GM23338 (cell line): Measurements from ENCODE around the gene ACTG1. TPM values are rescaled to one million over a fixed set of nuclear protein-coding genes. Genes with fewer than 3 reads are reported as not detected.

Experiments used
- ATAC-seq: fragments of 200-7000 bp; cut with Tn5 transposase; 3 replicates; pipeline ENCODE4 v1.9.1; 2020
- DNase-seq: peaks from one replicate; pipeline ENCODE4 v3.0.0-alpha.2; 2015; ENCODE audit warnings: low spot score
- H2AFZ ChIP-seq: fragments of 200-600 bp; sonication (generic); 2 replicates; pipeline ENCODE4 v1.8.0; 2016; ENCODE audit warnings: antibody characterized with exemption, mild to moderate bottlenecking, moderate library complexity
- H3F3A ChIP-seq: fragments of 200-600 bp; sonication (generic); replicated peaks from 2 replicates; pipeline ENCODE4 v1.8.0; 2017; ENCODE audit warnings: antibody characterized with exemption, mixed run types, low read depth
- H3K27ac ChIP-seq: fragments of 200-600 bp; sonication (generic); 2 replicates; pipeline ENCODE4 v1.6.1; 2016; ENCODE audit warnings: low read depth
- H3K27me3 ChIP-seq: fragments of 200-600 bp; sonication (generic); 2 replicates; pipeline ENCODE4 v1.8.0; 2016; ENCODE audit warnings: mild to moderate bottlenecking, mixed run types, moderate library complexity; ENCODE audit not compliant: insufficient read depth
- H3K36me3 ChIP-seq: fragments of 200-600 bp; sonication (generic); 2 replicates; pipeline ENCODE4 v1.8.0; 2016; ENCODE audit warnings: mild to moderate bottlenecking; ENCODE audit not compliant: insufficient read depth
- H3K4me1 ChIP-seq: fragments of 200-600 bp; sonication (generic); 2 replicates; pipeline ENCODE4 v1.8.0; 2016; ENCODE audit warnings: mild to moderate bottlenecking, moderate library complexity; ENCODE audit not compliant: insufficient read depth
- H3K4me2 ChIP-seq: fragments of 200-600 bp; sonication (generic); 2 replicates; pipeline ENCODE4 v1.7.1; 2017; ENCODE audit warnings: mixed run types
- H3K4me3 ChIP-seq: fragments of 200-600 bp; sonication (generic); 2 replicates; pipeline ENCODE4 v1.6.1; 2016; ENCODE audit warnings: mixed run types
- H3K79me2 ChIP-seq: fragments of 200-600 bp; sonication (generic); replicated peaks from 2 replicates; pipeline ENCODE4 v1.8.0; 2017; ENCODE audit warnings: mild to moderate bottlenecking; ENCODE audit not compliant: insufficient read depth
- H3K9me2 ChIP-seq: fragments of 200-600 bp; sonication (generic); 2 replicates; pipeline ENCODE4 v1.8.0; 2017; ENCODE audit not compliant: insufficient read depth
- H4K20me1 ChIP-seq: fragments of 200-600 bp; sonication (generic); replicated peaks from 2 replicates; pipeline ENCODE4 v1.8.0; 2017; ENCODE audit warnings: mild to moderate bottlenecking; ENCODE audit not compliant: insufficient read depth
- H3K27ac Mint-ChIP-seq: 2 replicates; pipeline ENCODE4 v1.8.0; 2020; ENCODE audit warnings: inconsistent platforms, mild to moderate bottlenecking, moderate library complexity, mixed read lengths
- H3K27me3 Mint-ChIP-seq: 3 replicates; pipeline ENCODE4 v1.8.0; 2022; ENCODE audit warnings: low read depth, mild to moderate bottlenecking, moderate library complexity, mixed read lengths, inconsistent platforms; ENCODE audit not compliant: insufficient read depth, poor library complexity
- H3K36me3 Mint-ChIP-seq: 3 replicates; pipeline ENCODE4 v1.8.0; 2021; ENCODE audit warnings: low read depth, mild to moderate bottlenecking, inconsistent platforms, moderate library complexity, mixed read lengths
- H3K4me1 Mint-ChIP-seq: 3 replicates; pipeline ENCODE4 v1.8.0; 2020; ENCODE audit warnings: mild to moderate bottlenecking, inconsistent platforms, mixed read lengths
- H3K4me3 Mint-ChIP-seq: 3 replicates; pipeline ENCODE4 v1.8.0; 2021; ENCODE audit warnings: moderate library complexity, mild to moderate bottlenecking, inconsistent platforms, mixed read lengths
- H3K9me3 Mint-ChIP-seq: 3 replicates; pipeline ENCODE4 v1.8.0; 2020; ENCODE audit warnings: moderate library complexity, mild to moderate bottlenecking, inconsistent platforms, mixed read lengths
- CREB1 ChIP-seq: fragments of 250-450 bp; sonication (Bioruptor Pico); IDR thresholded peaks from 2 replicates; pipeline ENCODE4 v1.5.0; 2020; ENCODE audit warnings: low read depth, mild to moderate bottlenecking, moderate library complexity
- CTCF ChIP-seq, 2 experiments: fragments of 200-600 bp in 1 of 2; sonication (generic) in 1 of 2; conservative IDR thresholded peaks; 2 replicates each; pipeline versions ENCODE4 v1.5.1 to v1.6.1; 2016 to 2017; ENCODE audit warnings: antibody characterized with exemption in 2 of 2, low read depth in 2 of 2, mild to moderate bottlenecking in 2 of 2, moderate library complexity in 1 of 2
- ETS1 ChIP-seq: IDR thresholded peaks from 2 replicates; pipeline ENCODE4 v1.6.1; 2016; ENCODE audit warnings: antibody characterized with exemption
- EZH2 ChIP-seq: fragments of 200-600 bp; sonication (generic); IDR thresholded peaks from one replicate; pipeline ENCODE4 v1.8.0; 2017; ENCODE audit warnings: antibody characterized with exemption, mild to moderate bottlenecking, low read depth; ENCODE audit not compliant: unreplicated experiment
- JUNB ChIP-seq: IDR thresholded peaks from one replicate; pipeline ENCODE4 v1.6.1; 2016; ENCODE audit warnings: antibody characterized with exemption; ENCODE audit not compliant: unreplicated experiment
- NANOG ChIP-seq: IDR thresholded peaks from 2 replicates; pipeline ENCODE4 v1.6.1; 2016; ENCODE audit warnings: antibody characterized with exemption, borderline replicate concordance
- POLR2AphosphoS5 ChIP-seq: IDR thresholded peaks from 2 replicates; pipeline ENCODE4 v1.6.1; 2016; ENCODE audit warnings: antibody characterized with exemption, low read depth
- REST ChIP-seq: IDR thresholded peaks from one replicate; pipeline ENCODE4 v1.6.1; 2018; ENCODE audit warnings: antibody characterized with exemption; ENCODE audit not compliant: unreplicated experiment
- STAT1 ChIP-seq: IDR thresholded peaks from one replicate; pipeline ENCODE4 v1.6.1; 2016; ENCODE audit warnings: antibody characterized with exemption; ENCODE audit not compliant: unreplicated experiment
- ZNF331 ChIP-seq: fragments of 250-450 bp; sonication (Bioruptor Pico); IDR thresholded peaks from 2 replicates; pipeline ENCODE4 v1.5.0; 2020; ENCODE audit warnings: low read depth, mild to moderate bottlenecking, moderate library complexity
- polyA plus RNA-seq: library from polyadenylated mRNA; unstranded; fragments of >200 nt; fragmentation: Nextera tagmentation; extraction: Ambion mirVana; gene quantifications from 2 replicates; pipeline ENCODE4 v1.2.1, GENCODE V29; 2016
- total RNA-seq: library from RNA; depleted of rRNA; stranded (reverse); fragments of >200 nt; shearing (Covaris generic); gene quantifications from 2 replicates; pipeline ENCODE4 v1.2.3, GENCODE V29; 2014

Gene ACTG1
- total and polyA plus RNA-seq, 2 experiments from 2014 or later, result 1,867 to 4,739 TPM

DNA sequence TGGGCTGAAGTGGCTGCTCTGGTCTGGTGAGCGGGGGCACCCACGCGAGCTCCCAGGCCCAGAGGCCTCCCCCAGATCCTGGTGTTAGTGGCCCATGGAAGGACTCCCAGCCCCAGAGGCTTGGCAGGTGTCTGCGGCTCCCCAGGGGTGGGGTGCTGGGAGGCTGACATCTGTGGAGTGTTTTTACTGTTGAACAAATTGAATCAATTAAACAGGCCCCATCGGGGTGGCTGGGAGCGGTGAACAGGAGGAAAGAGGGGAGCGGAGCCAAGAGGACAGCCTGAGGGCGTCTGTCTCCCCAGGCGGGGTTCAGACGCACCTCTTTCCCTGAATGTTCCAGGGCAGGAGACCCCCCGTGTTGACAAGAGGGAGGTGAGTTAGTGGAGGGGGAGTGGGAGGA, 29.9 kb downstream of the ACTG1 start:
- no peak for ATAC-seq
- H3K9me2 ChIP-seq, result no peaks in the 10 kb centered on the region
- H3F3A ChIP-seq, result no peaks in the 10 kb centered on the region
- peaks cover 53% of the 10 kb centered on the region for H3K27me3 Mint-ChIP-seq
- H3K4me3 Mint-ChIP-seq, result peak overlapping the region; percentile 42; the same call in 1 of the 3 replicates
- peaks cover 3% of the 10 kb centered on the region; the same call in 1 of the 3 replicates for H3K9me3 Mint-ChIP-seq
- no peak for DNase-seq
- H3K4me3 ChIP-seq, result no peak overlapping the region
- no peaks in the 10 kb centered on the region for H3K36me3 ChIP-seq
- H3K27ac ChIP-seq, result no peak overlapping the region
- no peak overlapping the region for H3K27ac Mint-ChIP-seq
- H3K79me2 ChIP-seq, result no peaks in the 10 kb centered on the region
- H3K4me2 ChIP-seq, result no peak overlapping the region
- H3K4me1 Mint-ChIP-seq, result peaks cover 2% of the 10 kb centered on the region; the same call in 1 of the 3 replicates
- TF ChIP-seq ZNF331 (no peak), CTCF (conservative IDR thresholded peaks at IDR 0.05; ENCODE audit: low read depth in 2 of 2) (no peak), STAT1 (no peak)
- peaks cover 63% of the 10 kb centered on the region for H3K27me3 ChIP-seq
- H3K36me3 Mint-ChIP-seq, result no peaks in the 10 kb centered on the region; the same call in 2 of the 3 replicates
- no peak overlapping the region for H2AFZ ChIP-seq
- H3K4me1 ChIP-seq, result no peaks in the 10 kb centered on the region; the same call in 1 of the 2 replicates
- no peaks in the 10 kb centered on the region for H4K20me1 ChIP-seq

DNA sequence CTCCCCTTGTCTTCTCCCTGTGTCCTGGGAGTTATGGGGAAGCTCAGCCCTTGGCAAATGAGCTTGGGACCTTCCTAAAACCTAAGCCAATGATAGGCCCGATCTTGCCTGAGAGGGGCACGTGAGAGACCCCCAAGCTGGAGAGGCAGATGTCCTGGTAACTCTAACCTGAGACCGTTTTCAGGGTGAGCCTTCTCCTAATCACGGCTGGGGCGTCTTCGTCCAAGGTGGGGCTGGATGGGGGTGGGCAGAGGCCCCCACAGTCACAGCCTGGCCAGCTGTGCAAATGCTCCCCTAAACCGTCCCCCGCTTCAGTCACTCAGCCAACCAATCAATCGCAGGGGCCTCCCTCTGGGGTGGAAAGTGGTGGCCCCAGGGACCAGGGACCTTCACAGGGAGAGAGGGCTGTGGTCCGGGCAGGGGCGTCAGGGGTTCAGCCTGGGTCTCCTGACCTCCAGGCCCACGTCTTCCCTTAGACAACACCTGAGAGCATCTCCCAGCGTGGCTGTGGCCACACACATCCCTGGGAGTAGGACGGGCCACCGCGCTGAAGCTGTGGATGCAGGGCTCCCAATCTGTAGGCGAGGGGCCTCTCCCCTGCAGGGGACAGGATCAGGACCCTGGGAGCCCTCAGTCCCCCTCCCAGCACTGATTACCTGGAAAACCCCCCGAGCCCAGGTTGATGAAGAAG, 30.6 kb downstream of the ACTG1 start:
- TF ChIP-seq EZH2 (no peak), STAT1 (no peak), ZNF331 (no peak), JUNB (no peak), REST (no peak), POLR2AphosphoS5 (no peak), CREB1 (CRISPR knock-in tag) (no peak), NANOG (no peak), ETS1 (no peak)
- Histone ChIP-seq H3K4me3 (peak overlapping the region; percentile 53), H3K27me3 (peaks cover 56% of the 10 kb centered on the region), H3K36me3 (no peaks in the 10 kb centered on the region), H3K4me1 (no peaks in the 10 kb centered on the region; the same call in 1 of the 2 replicates), H3K4me2 (peak overlapping the region; percentile 78), H3F3A (no peaks in the 10 kb centered on the region), H3K27ac (no peak overlapping the region), H2AFZ (peak overlapping the region; percentile 83; the same call in 1 of the 2 replicates), H3K79me2 (no peaks in the 10 kb centered on the region), H4K20me1 (no peaks in the 10 kb centered on the region), H3K9me2 (no peaks in the 10 kb centered on the region)
- Mint-ChIP-seq H3K4me3 (peak overlapping the region; percentile 66), H3K9me3 (peaks cover 3% of the 10 kb centered on the region; the same call in 1 of the 3 replicates), H3K27ac (no peak overlapping the region), H3K36me3 (no peaks in the 10 kb centered on the region; the same call in 2 of the 3 replicates), H3K4me1 (peaks cover 2% of the 10 kb centered on the region; the same call in 1 of the 3 replicates), H3K27me3 (peaks cover 48% of the 10 kb centered on the region)
- no peak for ATAC-seq
- DNase-seq, result no peak
